H9 (cell line): Measurements from ENCODE around the gene RHOD. TPM values are rescaled to one million over a fixed set of nuclear protein-coding genes. Genes with fewer than 3 reads are reported as not detected.

Experiments
- DNase-seq: peaks from one replicate; pipeline ENCODE4 v3.0.0-alpha.2; 2017
- H2AFZ ChIP-seq: one replicate; pipeline ENCODE4 v1.6.1; 2013; ENCODE audit warnings: mild to moderate bottlenecking, low read length, control low read depth, moderate library complexity
- H2AK5ac ChIP-seq: 2 replicates; pipeline ENCODE4 v1.6.1; 2013; ENCODE audit warnings: low read length, control low read depth, mixed read lengths; ENCODE audit not compliant: insufficient read length
- H2BK120ac ChIP-seq: one replicate; pipeline ENCODE4 v1.6.1; 2013; ENCODE audit warnings: low read depth, mild to moderate bottlenecking, low read length, control low read depth, inconsistent platforms; ENCODE audit not compliant: poor library complexity, severe bottlenecking
- H2BK12ac ChIP-seq: 2 replicates; pipeline ENCODE4 v1.6.1; 2013; ENCODE audit warnings: low read length, control low read depth, mixed read lengths, low read depth; ENCODE audit not compliant: insufficient read length
- H2BK15ac ChIP-seq: 2 replicates; pipeline ENCODE4 v1.6.1; 2013; ENCODE audit warnings: low read depth, low read length, control low read depth
- H2BK20ac ChIP-seq: one replicate; pipeline ENCODE4 v1.6.1; 2013; ENCODE audit warnings: low read depth, mild to moderate bottlenecking, low read length, control low read depth, inconsistent platforms; ENCODE audit not compliant: poor library complexity, severe bottlenecking
- H2BK5ac ChIP-seq: 2 replicates; pipeline ENCODE4 v1.6.1; 2013; ENCODE audit warnings: low read length, control low read depth, mixed read lengths; ENCODE audit not compliant: insufficient read length
- H3K14ac ChIP-seq: 2 replicates; pipeline ENCODE4 v1.6.1; 2013; ENCODE audit warnings: low read length, control low read depth; ENCODE audit not compliant: insufficient read depth
- H3K18ac ChIP-seq: 2 replicates; pipeline ENCODE4 v1.6.1; 2013; ENCODE audit warnings: low read depth, mild to moderate bottlenecking, mixed read lengths, low read length, control low read depth; ENCODE audit not compliant: insufficient read length
- H3K23ac ChIP-seq: 2 replicates; pipeline ENCODE4 v1.6.1; 2013; ENCODE audit warnings: low read length, control low read depth, mixed read lengths, low read depth; ENCODE audit not compliant: insufficient read length
- H3K23me2 ChIP-seq: 2 replicates; pipeline ENCODE4 v1.6.1; 2013; ENCODE audit warnings: low read depth, mild to moderate bottlenecking, mixed read lengths, low read length, control low read depth; ENCODE audit not compliant: insufficient read length, poor library complexity, severe bottlenecking
- H3K27ac ChIP-seq: 2 replicates; pipeline ENCODE4 v1.5.1; 2013; ENCODE audit warnings: low read length, control low read depth, mixed read lengths, low read depth; ENCODE audit not compliant: insufficient read length
- H3K27me3 ChIP-seq: 2 replicates; pipeline ENCODE4 v1.6.1; 2013; ENCODE audit warnings: low read length, control low read depth, inconsistent platforms; ENCODE audit not compliant: insufficient read depth
- H3K4ac ChIP-seq: 2 replicates; pipeline ENCODE4 v1.6.1; 2013; ENCODE audit warnings: low read depth, mild to moderate bottlenecking, control low read depth, inconsistent platforms, low read length, moderate library complexity
- H3K4me1 ChIP-seq: 2 replicates; pipeline ENCODE4 v1.6.1; 2013; ENCODE audit warnings: low read length, control low read depth, inconsistent platforms; ENCODE audit not compliant: insufficient read depth
- H3K4me2 ChIP-seq: 2 replicates; pipeline ENCODE4 v1.6.1; 2013; ENCODE audit warnings: low read length, control low read depth, mixed read lengths; ENCODE audit not compliant: insufficient read length, insufficient read depth
- H3K56ac ChIP-seq: 2 replicates; pipeline ENCODE4 v1.6.1; 2013; ENCODE audit warnings: low read depth, mild to moderate bottlenecking, mixed read lengths, low read length, control low read depth; ENCODE audit not compliant: insufficient read length
- H3K79me1 ChIP-seq: 2 replicates; pipeline ENCODE4 v1.6.1; 2013; ENCODE audit warnings: low read depth, mild to moderate bottlenecking, moderate library complexity, low read length, control low read depth, inconsistent platforms; ENCODE audit not compliant: insufficient read depth, poor library complexity, severe bottlenecking
- H3K79me2 ChIP-seq: 2 replicates; pipeline ENCODE4 v1.6.1; 2013; ENCODE audit warnings: low read length, control low read depth, inconsistent platforms; ENCODE audit not compliant: insufficient read depth
- H3K9ac ChIP-seq: 2 replicates; pipeline ENCODE4 v1.6.1; 2013; ENCODE audit warnings: low read length, control low read depth, mixed read lengths; ENCODE audit not compliant: insufficient read length; ENCODE audit errors: extremely low read depth
- H3K9me3 ChIP-seq: one replicate; pipeline ENCODE4 v1.6.1; 2013; ENCODE audit warnings: low read depth, low read length, inconsistent platforms; ENCODE audit not compliant: control insufficient read depth
- H3T11ph ChIP-seq: one replicate; pipeline ENCODE4 v1.6.1; 2013; ENCODE audit warnings: mild to moderate bottlenecking, low read length, control low read depth, inconsistent platforms
- H4K20me1 ChIP-seq: one replicate; pipeline ENCODE4 v1.6.1; 2013; ENCODE audit not compliant: control insufficient read depth, insufficient read length, insufficient read depth
- H4K5ac ChIP-seq: 2 replicates; pipeline ENCODE4 v1.6.1; 2013; ENCODE audit warnings: low read depth, mild to moderate bottlenecking, mixed read lengths, low read length, control low read depth; ENCODE audit not compliant: insufficient read length
- H4K8ac ChIP-seq: replicated peaks from 2 replicates; pipeline ENCODE4 v1.6.1; 2013; ENCODE audit warnings: low read length, control low read depth, mixed read lengths, low read depth; ENCODE audit not compliant: insufficient read length
- H4K91ac ChIP-seq: 2 replicates; pipeline ENCODE4 v1.6.1; 2013; ENCODE audit warnings: low read depth, mild to moderate bottlenecking, moderate library complexity, mixed read lengths, low read length, control low read depth; ENCODE audit not compliant: insufficient read length
- H3K27ac Mint-ChIP-seq, 3 experiments: 2 replicates in 2 of 3; 3 replicates in 1 of 3; pipeline ENCODE4 v1.8.0; 2020 to 2021; ENCODE audit warnings: mixed read lengths in 3 of 3, mild to moderate bottlenecking in 1 of 3, moderate library complexity in 1 of 3
- H3K27me3 Mint-ChIP-seq: 2 replicates; pipeline ENCODE4 v1.8.0; 2021; ENCODE audit warnings: low read depth, mild to moderate bottlenecking, moderate library complexity, mixed read lengths
- H3K36me3 Mint-ChIP-seq, 3 experiments: 2 replicates in 2 of 3; 3 replicates in 1 of 3; pipeline ENCODE4 v1.8.0; 2020 to 2021; ENCODE audit warnings: low read depth in 3 of 3, mixed read lengths in 3 of 3; ENCODE audit not compliant: insufficient read depth in 1 of 3
- H3K4me1 Mint-ChIP-seq, 2 experiments: 2 replicates each; pipeline ENCODE4 v1.8.0; 2020; ENCODE audit warnings: mixed read lengths in 2 of 2
- H3K4me3 Mint-ChIP-seq, 2 experiments: 2 replicates in 1 of 2; 3 replicates in 1 of 2; pipeline ENCODE4 v1.8.0; 2020 to 2021; ENCODE audit warnings: mild to moderate bottlenecking in 2 of 2, mixed read lengths in 2 of 2, moderate library complexity in 1 of 2
- H3K9me3 Mint-ChIP-seq, 2 experiments: 2 replicates in 1 of 2; 3 replicates in 1 of 2; pipeline ENCODE4 v1.8.0; 2020; ENCODE audit warnings: mild to moderate bottlenecking in 2 of 2, mixed read lengths in 2 of 2, moderate library complexity in 1 of 2
- CTCF ChIP-seq: fragments of 200-600 bp; sonication (generic); conservative IDR thresholded peaks from 3 replicates; pipeline ENCODE4 v1.8.0; 2021; ENCODE audit warnings: antibody characterized with exemption, mild to moderate bottlenecking
- WGBS: extraction: QIAGEN DNeasy Blood & Tissue Kit; methylation state at CpG from one replicate; pipeline ENCODE4 v1.1.7; 2013; ENCODE audit warnings: missing lambda C conversion rate, low lambda C conversion rate, mixed read lengths; ENCODE audit not compliant: insufficient read length; ENCODE audit errors: extremely low coverage; 5-methylcytosine and 5-hydroxymethylcytosine counted together
- total RNA-seq: library from RNA; stranded (reverse); gene quantifications from 2 replicates; pipeline ENCODE4 v1.2.1, GENCODE V29; 2021

RHOD gene
- total RNA-seq, 1 experiment from 2014 or later: 14.8 TPM

- H3K79me2 ChIP-seq: no peaks in the 10 kb centered on the region
- no peaks in the 10 kb centered on the region; the same call in 1 of the 2 replicates for H3K4me1 ChIP-seq
- H3K4me1 Mint-ChIP-seq: peaks cover 19 to 21% of the 10 kb centered on the region in 2 experiments
- H3K27me3 Mint-ChIP-seq: no peaks in the 10 kb centered on the region
- no peaks in the 10 kb centered on the region for H4K20me1 ChIP-seq
- no peak overlapping the region for H3K18ac ChIP-seq
- DNase-seq: no peak
- no peak overlapping the region for H3K23ac ChIP-seq
- no peak for TF ChIP-seq CTCF
- no peak overlapping the region for H2BK5ac ChIP-seq
- no peaks in the 10 kb centered on the region for H3K9me3 ChIP-seq
- H2BK15ac ChIP-seq: no peak overlapping the region
- no peak overlapping the region for H3K9ac ChIP-seq
- no peak overlapping the region for H2BK12ac ChIP-seq
- no peak overlapping the region for H4K5ac ChIP-seq
- no peak overlapping the region for H3K27ac ChIP-seq
- H3K79me1 ChIP-seq: no peaks in the 10 kb centered on the region
- WGBS: no CpG with 5 or more reads among the region's 12 CpGs
- no peak overlapping the region for H3K4ac ChIP-seq
- no peak overlapping the region for H3T11ph ChIP-seq
- H3K36me3 Mint-ChIP-seq: no peaks in the 10 kb centered on the region
- no peak overlapping the region for H3K4me2 ChIP-seq
- no peaks in the 10 kb centered on the region for H3K27me3 ChIP-seq
- no peaks in the 10 kb centered on the region for H3K23me2 ChIP-seq
- no peak overlapping the region for H3K14ac ChIP-seq
- H3K27ac Mint-ChIP-seq: no peak overlapping the region
- H2AK5ac ChIP-seq: no peak overlapping the region
- no peak overlapping the region for H4K8ac ChIP-seq
- no peak overlapping the region for H2AFZ ChIP-seq
- H2BK120ac ChIP-seq: no peak overlapping the region
- H3K56ac ChIP-seq: no peak overlapping the region
- no peaks in the 10 kb centered on the region for H3K9me3 Mint-ChIP-seq
- no peak overlapping the region; a peak in 1 of 5 replicates for H3K4me3 Mint-ChIP-seq
- no peak overlapping the region for H4K91ac ChIP-seq
- H2BK20ac ChIP-seq: no peak overlapping the region
Measured at GRCh38 chr11:67032830-67033551, 23.7 kb upstream of the RHOD start.
